Measurements from ENCODE around the gene NPAS3. TPM values are rescaled to one million over a fixed set of nuclear protein-coding genes. Genes with fewer than 3 reads are reported as not detected.

The NPAS3 gene
- total RNA-seq, 6 experiments from 2014 or later: 0.11 to 0.83 (median 0.21) TPM; not detected in 2

- H3K27me3 ChIP-seq: no peaks in the 10 kb centered on the region
- no peaks in the 10 kb centered on the region for H3K9me3 ChIP-seq
- no peaks in the 10 kb centered on the region for H3K4me1 ChIP-seq
- ATAC-seq (no peak), DNase-seq (no peak)
- no peak overlapping the region for H3K27ac ChIP-seq
- H3K36me3 ChIP-seq: no peaks in the 10 kb centered on the region
- intact Hi-C loops (cut with DNase I): no loop called here
- WGBS (ENCODE audit: insufficient coverage, low coverage, low lambda C conversion rate, missing lambda C conversion rate): 42% methylated on average over 5 of the region's 5 CpGs
- TF ChIP-seq CTCF (IDR thresholded peaks at IDR 0.05) (no peak), POLR2A (IDR thresholded peaks at IDR 0.05) (no peak)
- no peak overlapping the region for H3K4me3 ChIP-seq
These were observed 672.9 kb downstream of the NPAS3 start for GRCh38 chr14:33611405-33612196.

GRCh38 chr14:33612197-33612505 is 673.5 kb downstream of the NPAS3 start:
- no peak overlapping the region for H3K4me3 ChIP-seq
- ATAC-seq: no peak
- no peaks in the 10 kb centered on the region for H3K36me3 ChIP-seq
- no peaks in the 10 kb centered on the region for H3K9me3 ChIP-seq
- TF ChIP-seq POLR2A (IDR thresholded peaks at IDR 0.05) (no peak), CTCF (IDR thresholded peaks at IDR 0.05) (no peak)
- WGBS (ENCODE audit: insufficient coverage, low coverage, low lambda C conversion rate, missing lambda C conversion rate): 40% methylated on average over 6 of the region's 6 CpGs
- H3K4me1 ChIP-seq: no peaks in the 10 kb centered on the region
- DNase-seq: no peak
- no peak overlapping the region for H3K27ac ChIP-seq
- no peaks in the 10 kb centered on the region for H3K27me3 ChIP-seq
- intact Hi-C loops (cut with DNase I): no loop called here

- H3K9me3 ChIP-seq: no peaks in the 10 kb centered on the region
- H3K27me3 ChIP-seq: no peaks in the 10 kb centered on the region
- no peaks in the 10 kb centered on the region for H3K4me1 ChIP-seq
- DNase-seq (no peak), ATAC-seq (no peak)
- H3K36me3 ChIP-seq: no peaks in the 10 kb centered on the region
- H3K4me3 ChIP-seq: no peak overlapping the region
- intact Hi-C loops (cut with DNase I): no loop called here
- H3K27ac ChIP-seq: no peak overlapping the region
- TF ChIP-seq CTCF (IDR thresholded peaks at IDR 0.05) (no peak), POLR2A (IDR thresholded peaks at IDR 0.05) (no peak)
- 39% methylated on average over 3 of the region's 3 CpGs for WGBS (ENCODE audit: insufficient coverage, low coverage, low lambda C conversion rate, missing lambda C conversion rate)
These were observed 678.5 kb downstream of the NPAS3 start for GRCh38 chr14:33617154-33617553.

- Histone ChIP-seq H3K27ac (no peak overlapping the region), H3K9me3 (no peaks in the 10 kb centered on the region), H3K4me1 (no peaks in the 10 kb centered on the region), H3K27me3 (no peaks in the 10 kb centered on the region), H3K36me3 (no peaks in the 10 kb centered on the region), H3K4me3 (no peak overlapping the region)
- no peak for ATAC-seq
- intact Hi-C loops (cut with DNase I): no loop called here
- no peak for DNase-seq
- WGBS (ENCODE audit: insufficient coverage, low coverage, low lambda C conversion rate, missing lambda C conversion rate): 37% methylated on average over 5 of the region's 6 CpGs
- no peak for TF ChIP-seq CTCF (IDR thresholded peaks at IDR 0.05)
- no peak for TF ChIP-seq POLR2A (IDR thresholded peaks at IDR 0.05)
These were observed 679.9 kb downstream of the NPAS3 start for GRCh38 chr14:33618361-33619105.
